Endothelial cell of umbilical vein (primary cell): ENCODE measurements around the gene SPATA3. TPM values are rescaled to one million over a fixed set of nuclear protein-coding genes. Genes with fewer than 3 reads are reported as not detected.

Source experiments
- BruUV-seq: library from RNA; stranded (reverse); fragments of 400-500 nt; replicated peaks from 2 replicates; lab custom pipeline; 2021; lab: Mats Ljungman, UMichigan
- CTCF ChIA-PET: fragments of 300-600, 350-600 bp; sonication (Branson Sonifier 250); formaldehyde crosslinking; loops from one replicate; lab custom pipeline; 2021; ENCODE audit warnings: antibody characterized with exemption, inconsistent platforms; lab: Charles Lee
- POLR2A ChIA-PET: fragments of 300-600, 350-600 bp; sonication (Branson Sonifier 250); formaldehyde crosslinking; loops from one replicate; lab custom pipeline; 2021; ENCODE audit warnings: antibody characterized with exemption, inconsistent platforms; lab: Charles Lee
- DNase-seq: peaks from one replicate; pipeline ENCODE4 v3.0.0-alpha.2; 2011; ENCODE audit warnings: low read depth, low spot score
- FAIRE-seq: peaks from 2 replicates; lab custom pipeline; 2011; peaks lifted over from hg19 to GRCh38; lab: Jason Lieb, UNC
- H2AFZ ChIP-seq: 2 replicates; pipeline ENCODE4 v1.6.0; 2012; ENCODE audit warnings: low read depth, low read length, control low read depth, inconsistent platforms
- H3K27ac ChIP-seq: 2 replicates; pipeline ENCODE4 v1.5.1; 2011; ENCODE audit warnings: low read depth, mild to moderate bottlenecking, control low read depth, low read length, moderate library complexity; ENCODE audit not compliant: insufficient read depth
- H3K27me3 ChIP-seq, 2 experiments: 2 replicates each; pipeline versions ENCODE4 v1.6.0 to v1.6.1; 2011; ENCODE audit warnings: low read length in 2 of 2, mixed read lengths in 1 of 2; ENCODE audit not compliant: control insufficient read depth in 2 of 2, insufficient read depth in 2 of 2
- H3K36me3 ChIP-seq, 2 experiments: 2 replicates in 1 of 2; 3 replicates in 1 of 2; pipeline ENCODE4 v1.5.1; 2011; ENCODE audit warnings: low read length in 2 of 2, mild to moderate bottlenecking in 1 of 2, moderate library complexity in 1 of 2; ENCODE audit not compliant: control insufficient read depth in 2 of 2, insufficient read depth in 2 of 2; ENCODE audit errors: extremely low read depth in 1 of 2
- H3K4me1 ChIP-seq: 3 replicates; pipeline ENCODE4 v1.5.1; 2011; ENCODE audit warnings: mild to moderate bottlenecking, low read length; ENCODE audit not compliant: control insufficient read depth, insufficient read depth; ENCODE audit errors: extremely low read depth
- H3K4me2 ChIP-seq: 2 replicates; pipeline ENCODE4 v1.6.1; 2011; ENCODE audit warnings: low read length, control low read depth, mixed read lengths; ENCODE audit not compliant: insufficient read depth
- H3K4me3 ChIP-seq, 3 experiments: fragments of 200-600 bp in 1 of 3; sonication (generic), shearing (Covaris generic) in 1 of 3; replicated peaks in 1 of 3; 2 replicates each; pipeline ENCODE4 v1.5.1; 2011 to 2016; ENCODE audit warnings: control low read depth in 3 of 3, low read length in 3 of 3, mild to moderate bottlenecking in 2 of 3, inconsistent platforms in 1 of 3, low read depth in 1 of 3, moderate library complexity in 1 of 3; ENCODE audit not compliant: insufficient read depth in 1 of 3
- H3K79me2 ChIP-seq: 2 replicates; pipeline ENCODE4 v1.6.0; 2012; ENCODE audit warnings: low read length, inconsistent platforms; ENCODE audit not compliant: control insufficient read depth, insufficient read depth
- H3K9ac ChIP-seq: replicated peaks from 2 replicates; pipeline ENCODE3; 2011; ENCODE audit warnings: low read length, control low read depth; ENCODE audit not compliant: insufficient read depth; ENCODE audit errors: extremely low read depth
- H3K9me1 ChIP-seq: replicated peaks from 3 replicates; pipeline ENCODE4 v1.6.0; 2011; ENCODE audit warnings: mild to moderate bottlenecking, low read length; ENCODE audit not compliant: control insufficient read depth, insufficient read depth; ENCODE audit errors: extremely low read depth
- H3K9me3 ChIP-seq: replicated peaks from 2 replicates; pipeline ENCODE4 v1.5.1; 2012; ENCODE audit warnings: low read length, inconsistent platforms; ENCODE audit not compliant: control insufficient read depth, insufficient read depth
- H4K20me1 ChIP-seq: replicated peaks from 2 replicates; pipeline ENCODE3; 2011; ENCODE audit warnings: mild to moderate bottlenecking, low read length; ENCODE audit not compliant: control insufficient read depth, insufficient read depth; ENCODE audit errors: extremely low read depth
- CTCF ChIP-seq, 2 donors: IDR thresholded peaks; 1 replicate in 1 of 2; 2 replicates in 1 of 2; pipeline ENCODE4 v1.5.1; 2011; ENCODE audit warnings: low read length in 2 of 2, mild to moderate bottlenecking in 2 of 2, moderate library complexity in 2 of 2, control low read depth in 1 of 2, inconsistent platforms in 1 of 2, low read depth in 1 of 2; ENCODE audit not compliant: insufficient read depth in 1 of 2; ENCODE audit errors: extremely low read depth in 1 of 2
- EZH2 ChIP-seq: IDR thresholded peaks from 2 replicates; pipeline ENCODE4 v1.6.1; 2012; ENCODE audit warnings: borderline replicate concordance, low read depth, mild to moderate bottlenecking, moderate library complexity, low read length, inconsistent platforms; ENCODE audit not compliant: severe bottlenecking
- FOS ChIP-seq: IDR thresholded peaks from 2 replicates; pipeline ENCODE4 v1.6.1; 2011; ENCODE audit warnings: mild to moderate bottlenecking, low read length, moderate library complexity, borderline replicate concordance; ENCODE audit not compliant: insufficient read depth
- GATA2 ChIP-seq: IDR thresholded peaks from 2 replicates; pipeline ENCODE4 v1.7.0; 2011; ENCODE audit warnings: low read depth, mild to moderate bottlenecking, moderate library complexity, mixed read lengths, low read length; ENCODE audit not compliant: insufficient read length, insufficient read depth
- JUN ChIP-seq: IDR thresholded peaks from 2 replicates; pipeline ENCODE4 v1.6.1; 2011; ENCODE audit warnings: borderline replicate concordance, low read depth; ENCODE audit not compliant: insufficient read length, insufficient read depth
- MAX ChIP-seq: IDR thresholded peaks from 2 replicates; pipeline ENCODE4 v1.6.1; 2011; ENCODE audit not compliant: insufficient read depth, insufficient read length
- MYC ChIP-seq: IDR thresholded peaks from one replicate; pipeline ENCODE4 v1.6.1; 2011; ENCODE audit warnings: mild to moderate bottlenecking, low read depth, low read length
- POLR2A ChIP-seq: IDR thresholded peaks from 2 replicates; pipeline ENCODE4 v1.6.1; 2012; ENCODE audit warnings: low read depth, mild to moderate bottlenecking, control low read depth, low read length
- POLR2AphosphoS5 ChIP-seq: IDR thresholded peaks from 2 replicates; pipeline ENCODE4 v1.6.1; 2012; ENCODE audit warnings: low read depth, mild to moderate bottlenecking, control low read depth, low read length, moderate library complexity; ENCODE audit not compliant: insufficient read depth
- dilution Hi-C: fragments of 300-500 bp; cut with MboI; formaldehyde crosslinking; loops from one replicate; pipeline ENCODE4 v1.15.0; 2019; ENCODE audit warnings: low sequenced_read_pairs; ENCODE audit not compliant: extremely low pct_ligation_motif_present
- intact Hi-C: fragments of 100-400 bp; cut with micrococcal nuclease; formaldehyde crosslinking; loops from one replicate; pipeline ENCODE4 v1.10.0; 2022
- polyA plus RNA-seq, 4 experiments: library from polyadenylated mRNA; depleted of rRNA in 3 of 4; stranded (reverse) in 3 of 4; unstranded in 1 of 4; fragments of >200 nt; gene quantifications; 2 replicates each; pipeline versions ENCODE4 v1.2.1 to v1.2.3, GENCODE V29; 2011 to 2012; ENCODE audit warnings: missing spikeins in 1 of 4
- total RNA-seq: library from RNA; stranded (reverse); gene quantifications from 2 replicates; pipeline ENCODE4 v1.2.3, GENCODE V29; 2021

SPATA3 gene
- total and polyA plus RNA-seq, 2 donors (not counting 3 experiments of a cell fraction or from before 2014, with no cell fraction given) = not detected

GRCh38 chr2:230972046-230972445 is 23.9 kb upstream of the SPATA3 start:
- Histone ChIP-seq H4K20me1 (no peaks in the 10 kb centered on the region), H3K4me3 (no peak overlapping the region), H3K4me1 (no peaks in the 10 kb centered on the region), H2AFZ (no peak overlapping the region), H3K27me3 (no peaks in the 10 kb centered on the region), H3K79me2 (no peaks in the 10 kb centered on the region), H3K9me1 (no peaks in the 10 kb centered on the region), H3K4me2 (no peak overlapping the region), H3K36me3 (no peaks in the 10 kb centered on the region), H3K27ac (no peak overlapping the region), H3K9ac (no peak overlapping the region), H3K9me3 (no peaks in the 10 kb centered on the region)
- intact Hi-C loops = no loop called here
- DNase-seq = no peak
- FAIRE-seq = no peak
- CTCF ChIA-PET = no interaction called here
- TF ChIP-seq FOS (no peak), GATA2 (no peak), POLR2A (no peak), CTCF (IDR thresholded peaks at IDR 0.05; ENCODE audit: extremely low read depth in 1 of 2, insufficient read depth in 1 of 2, low read depth in 1 of 2, low read length in 2 of 2) (no peak), JUN (no peak), MYC (no peak), POLR2AphosphoS5 (no peak), MAX (no peak), EZH2 (no peak)
- no TSS peak for BruUV-seq
- POLR2A ChIA-PET = no interaction called here
- dilution Hi-C loops = no loop called here
